Camera-type eye (tissue), 1 donor: ENCODE data around the gene FECH. TPM values are rescaled to one million over a fixed set of nuclear protein-coding genes. Genes with fewer than 3 reads are reported as not detected.

Experiments
- total RNA-seq: library from RNA; depleted of rRNA; stranded (reverse); fragments of >200 nt; gene quantifications from one replicate; pipeline ENCODE4 v1.2.3, GENCODE V29; 2014

The FECH gene
- total RNA-seq: 47.3 TPM

DNA sequence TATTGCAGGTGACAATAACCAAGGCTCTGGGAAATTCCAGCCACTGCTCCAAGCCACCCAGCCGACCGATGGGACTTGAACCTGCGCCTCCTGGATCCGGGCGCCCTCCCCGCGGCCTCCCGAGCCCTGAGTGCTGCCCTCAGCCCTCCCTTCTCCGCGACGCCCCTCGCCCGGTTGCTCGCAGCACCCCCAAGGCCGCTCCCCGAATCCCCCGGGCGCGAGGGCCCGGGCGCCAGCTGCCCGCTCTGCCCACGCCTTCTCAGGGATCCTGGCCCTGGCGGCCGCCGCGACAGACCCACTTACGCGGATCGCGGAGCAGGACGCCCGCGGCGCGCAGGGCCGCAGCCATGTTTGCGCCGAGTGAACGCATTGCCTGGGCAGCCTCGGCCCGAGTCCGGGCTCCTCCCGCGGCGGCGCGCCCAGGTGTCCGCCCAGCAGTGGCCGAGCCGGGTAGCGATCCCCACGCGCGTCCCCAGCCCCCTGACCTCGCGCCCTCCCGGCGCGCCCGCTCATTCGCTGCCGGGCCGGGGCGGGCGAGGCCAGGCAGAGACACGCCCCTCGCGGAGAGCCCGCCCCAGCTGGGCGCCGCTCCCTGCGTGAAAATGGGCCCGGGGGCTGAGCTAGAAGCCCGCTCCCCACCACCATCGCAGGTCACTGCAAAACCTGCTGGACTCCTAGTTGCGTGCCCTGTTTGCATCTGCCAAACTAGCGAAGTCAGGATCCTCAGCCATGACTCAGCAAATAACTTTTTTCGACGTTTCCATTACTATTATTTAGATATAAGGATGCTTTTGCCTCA, at the start of gene FECH:
TSS of gene FECH (minus strand) at position 452 of the 799 bp plus-strand sequence. CDS start at position 370, 82 bp downstream.

Other genes starting within 250 kb of the FECH start
- gene ST8SIA3, start 234.1 kb downstream of the FECH start, total RNA-seq: 5.5 TPM
- gene ONECUT2, start 151.3 kb downstream of the FECH start, total RNA-seq: 10.5 TPM
- 97.3 TPM for gene NARS1, start 35.1 kb upstream of the FECH start, total RNA-seq
- 12.3 TPM for gene ATP8B1, start 216.6 kb upstream of the FECH start, total RNA-seq